ENCODE data around the gene LRRC8B.
"Not testable (repeated sequence)": the region's sequence is repeated elsewhere in the genome, so short reads cannot be mapped to it uniquely, and the experiment has no call there.

The LRRC8B gene

DNA sequence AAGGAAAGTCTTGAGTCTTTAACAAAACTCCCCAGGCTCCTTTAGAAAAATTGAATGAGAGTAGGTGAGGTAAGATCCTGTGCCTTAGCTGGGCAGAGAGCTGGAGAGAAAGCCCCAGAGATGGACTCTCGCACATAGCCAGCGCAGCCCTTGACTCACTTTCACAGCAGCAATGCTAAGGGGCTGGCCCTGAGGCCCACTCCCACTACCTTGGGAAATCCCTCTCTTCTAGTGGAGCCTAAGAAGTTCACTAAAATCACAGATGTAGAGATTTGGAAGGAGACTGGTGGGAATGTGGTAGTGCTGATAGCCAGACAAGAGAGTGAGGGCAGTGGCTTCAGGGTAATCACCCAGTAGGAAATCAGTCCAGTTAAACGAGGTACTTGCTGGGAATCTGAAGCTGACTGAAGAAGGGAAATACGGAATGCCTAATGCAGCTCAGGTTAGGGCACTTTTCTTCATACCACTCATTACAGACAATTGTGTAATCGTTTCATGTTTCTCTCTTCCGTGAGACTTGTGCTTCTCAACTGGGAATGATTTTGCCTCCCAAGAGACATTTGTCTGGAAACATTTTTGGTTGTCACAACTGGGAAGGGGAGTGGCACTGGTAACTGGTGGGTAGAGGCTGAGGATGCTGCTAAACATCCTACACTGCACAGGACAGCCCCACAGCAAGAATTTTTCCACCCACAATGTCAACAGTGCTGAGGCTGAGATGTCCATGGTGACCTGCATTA is 65.9 kb downstream of the LRRC8B start:
- Histone ChIP-seq H3K9ac (ENCODE audit: low read length) (no peak overlapping the region), H3F3A (ENCODE audit: insufficient read depth) (no peaks in the 10 kb centered on the region), H2AFZ (ENCODE audit: low read depth, low read length, severe bottlenecking) (no peak overlapping the region), H3K9me2 (replicated peaks; ENCODE audit: insufficient read depth, low read length) (no peaks in the 10 kb centered on the region), H3K9me3 (ENCODE audit: insufficient read depth, low read length) (no peaks in the 10 kb centered on the region), H3K27ac (ENCODE audit: low read depth, low read length) (no peak overlapping the region), H3K36me3 (ENCODE audit: low read length) (no peaks in the 10 kb centered on the region; the same call in 1 of the 2 replicates), H3K79me2 (ENCODE audit: insufficient read depth, low read length) (no peaks in the 10 kb centered on the region), H3K27me3 (ENCODE audit: low read length) (no peaks in the 10 kb centered on the region), H4K20me1 (ENCODE audit: low read depth, low read length) (no peaks in the 10 kb centered on the region), H3K4me2 (ENCODE audit: low read depth, low read length, poor library complexity, severe bottlenecking) (no peak overlapping the region), H3K4me3 (ENCODE audit: insufficient read depth, low read length, poor library complexity, severe bottlenecking) (no peak overlapping the region)
- TF ChIP-seq EZH2phosphoT487 (conservative IDR thresholded peaks at IDR 0.05; ENCODE audit: low read length): no peak
- TF ChIP-seq, protein P1, sequence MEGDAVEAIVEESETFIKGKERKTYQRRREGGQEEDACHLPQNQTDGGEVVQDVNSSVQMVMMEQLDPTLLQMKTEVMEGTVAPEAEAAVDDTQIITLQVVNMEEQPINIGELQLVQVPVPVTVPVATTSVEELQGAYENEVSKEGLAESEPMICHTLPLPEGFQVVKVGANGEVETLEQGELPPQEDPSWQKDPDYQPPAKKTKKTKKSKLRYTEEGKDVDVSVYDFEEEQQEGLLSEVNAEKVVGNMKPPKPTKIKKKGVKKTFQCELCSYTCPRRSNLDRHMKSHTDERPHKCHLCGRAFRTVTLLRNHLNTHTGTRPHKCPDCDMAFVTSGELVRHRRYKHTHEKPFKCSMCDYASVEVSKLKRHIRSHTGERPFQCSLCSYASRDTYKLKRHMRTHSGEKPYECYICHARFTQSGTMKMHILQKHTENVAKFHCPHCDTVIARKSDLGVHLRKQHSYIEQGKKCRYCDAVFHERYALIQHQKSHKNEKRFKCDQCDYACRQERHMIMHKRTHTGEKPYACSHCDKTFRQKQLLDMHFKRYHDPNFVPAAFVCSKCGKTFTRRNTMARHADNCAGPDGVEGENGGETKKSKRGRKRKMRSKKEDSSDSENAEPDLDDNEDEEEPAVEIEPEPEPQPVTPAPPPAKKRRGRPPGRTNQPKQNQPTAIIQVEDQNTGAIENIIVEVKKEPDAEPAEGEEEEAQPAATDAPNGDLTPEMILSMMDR (IDR thresholded peaks at IDR 0.05; ENCODE audit: insufficient read depth, low read length, poor library complexity, severe bottlenecking): no peak

DNA sequence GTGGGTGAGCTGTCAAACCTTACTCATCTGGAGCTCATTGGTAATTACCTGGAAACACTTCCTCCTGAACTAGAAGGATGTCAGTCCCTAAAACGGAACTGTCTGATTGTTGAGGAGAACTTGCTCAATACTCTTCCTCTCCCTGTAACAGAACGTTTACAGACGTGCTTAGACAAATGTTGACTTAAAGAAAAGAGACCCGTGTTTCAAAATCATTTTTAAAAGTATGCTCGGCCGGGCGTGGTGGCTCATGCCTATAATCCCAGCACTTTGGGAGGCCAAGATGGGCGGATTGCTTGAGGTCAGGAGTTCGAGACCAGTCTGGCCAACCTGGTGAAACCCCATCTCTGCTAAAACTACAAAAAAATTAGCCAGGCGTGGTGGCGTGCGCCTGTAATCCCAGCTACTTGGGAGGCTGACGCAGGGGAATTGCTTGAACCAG is 68.3 kb downstream of the LRRC8B start:
- H3K9me2 ChIP-seq (replicated peaks; ENCODE audit: insufficient read depth, low read length); H2AFZ ChIP-seq (ENCODE audit: low read depth, low read length, severe bottlenecking); H4K20me1 ChIP-seq (ENCODE audit: low read depth, low read length); H3K36me3 ChIP-seq (ENCODE audit: low read length); H3K27me3 ChIP-seq (ENCODE audit: low read length); H3K4me2 ChIP-seq (ENCODE audit: low read depth, low read length, poor library complexity, severe bottlenecking); H3K4me3 ChIP-seq (ENCODE audit: insufficient read depth, low read length, poor library complexity, severe bottlenecking); H3K9ac ChIP-seq (ENCODE audit: low read length); H3F3A ChIP-seq (ENCODE audit: insufficient read depth); H3K79me2 ChIP-seq (ENCODE audit: insufficient read depth, low read length); H3K27ac ChIP-seq (ENCODE audit: low read depth, low read length); H3K9me3 ChIP-seq (ENCODE audit: insufficient read depth, low read length): not testable (repeated sequence)

DNA sequence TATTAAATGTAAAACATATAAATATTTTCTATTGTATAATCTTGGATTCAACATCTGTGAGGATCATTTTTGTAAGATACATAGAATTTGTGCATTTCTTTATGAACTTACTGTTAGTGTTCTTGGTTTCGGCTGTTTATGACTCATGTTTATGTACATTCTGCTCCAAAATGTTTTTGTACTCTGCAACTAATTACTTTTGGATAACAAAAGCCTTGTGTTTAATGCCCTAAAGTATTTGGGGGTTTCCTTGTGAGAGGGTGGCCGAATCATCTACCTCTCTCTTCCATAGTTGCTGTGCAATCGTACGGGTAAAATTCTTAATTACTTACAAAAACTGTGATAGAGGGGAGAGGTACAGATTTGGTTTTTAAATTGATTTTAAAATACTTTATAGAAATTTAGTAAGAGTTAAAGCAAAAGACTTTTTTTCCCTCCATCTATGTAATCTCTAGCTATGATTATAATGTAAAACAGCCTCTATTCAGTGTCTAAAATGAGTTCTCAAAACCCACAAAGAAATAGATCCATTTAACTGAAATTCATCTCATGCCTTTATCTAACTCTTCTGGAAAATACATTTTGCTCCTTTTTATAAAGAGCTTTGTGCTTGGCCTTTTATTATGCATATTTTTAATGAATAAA is 69.6 kb downstream of the LRRC8B start:
- H3K27ac ChIP-seq (ENCODE audit: low read depth, low read length): no peak overlapping the region
- H3K9me2 ChIP-seq (replicated peaks; ENCODE audit: insufficient read depth, low read length): no peaks in the 10 kb centered on the region
- H3K9ac ChIP-seq (ENCODE audit: low read length): no peak overlapping the region
- H2AFZ ChIP-seq (ENCODE audit: low read depth, low read length, severe bottlenecking): no peak overlapping the region
- no peaks in the 10 kb centered on the region for H4K20me1 ChIP-seq (ENCODE audit: low read depth, low read length)
- H3K4me2 ChIP-seq (ENCODE audit: low read depth, low read length, poor library complexity, severe bottlenecking): no peak overlapping the region
- H3K27me3 ChIP-seq (ENCODE audit: low read length): no peaks in the 10 kb centered on the region
- TF ChIP-seq, protein P1 (IDR thresholded peaks at IDR 0.05; ENCODE audit: insufficient read depth, low read length, poor library complexity, severe bottlenecking): no peak
- TF ChIP-seq EZH2phosphoT487 (conservative IDR thresholded peaks at IDR 0.05; ENCODE audit: low read length): no peak
- H3F3A ChIP-seq (ENCODE audit: insufficient read depth): no peaks in the 10 kb centered on the region
- H3K9me3 ChIP-seq (ENCODE audit: insufficient read depth, low read length): no peaks in the 10 kb centered on the region
- no peaks in the 10 kb centered on the region for H3K79me2 ChIP-seq (ENCODE audit: insufficient read depth, low read length)
- H3K4me3 ChIP-seq (ENCODE audit: insufficient read depth, low read length, poor library complexity, severe bottlenecking): no peak overlapping the region
- no peaks in the 10 kb centered on the region; the same call in 1 of the 2 replicates for H3K36me3 ChIP-seq (ENCODE audit: low read length)

DNA sequence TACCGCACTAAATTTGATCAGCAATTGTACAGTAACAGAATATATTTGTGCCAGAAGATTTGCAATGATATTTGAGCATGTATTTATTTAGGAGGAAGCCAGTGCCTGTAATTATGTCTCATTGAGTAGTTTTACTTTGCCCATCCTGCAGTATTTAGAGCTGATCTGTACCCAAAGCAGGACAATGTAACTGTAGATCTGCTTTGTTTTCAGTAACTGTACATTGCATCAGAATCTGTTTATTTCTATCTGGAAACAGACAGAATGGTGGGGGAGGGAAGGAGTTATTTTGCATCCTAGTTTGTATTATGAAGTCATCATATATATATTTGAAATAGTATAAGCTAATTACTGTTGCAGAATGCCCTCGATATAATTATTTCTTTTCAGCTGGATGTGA is 72.1 kb downstream of the LRRC8B start:
- no peaks in the 10 kb centered on the region; the same call in 1 of the 2 replicates for H3K36me3 ChIP-seq (ENCODE audit: low read length)
- no peak overlapping the region for H3K4me3 ChIP-seq (ENCODE audit: insufficient read depth, low read length, poor library complexity, severe bottlenecking)
- no peaks in the 10 kb centered on the region for H3K79me2 ChIP-seq (ENCODE audit: insufficient read depth, low read length)
- no peaks in the 10 kb centered on the region for H3K9me2 ChIP-seq (replicated peaks; ENCODE audit: insufficient read depth, low read length)
- H3K27me3 ChIP-seq (ENCODE audit: low read length): no peaks in the 10 kb centered on the region
- no peak for TF ChIP-seq EZH2phosphoT487 (conservative IDR thresholded peaks at IDR 0.05; ENCODE audit: low read length)
- TF ChIP-seq, protein P1 (IDR thresholded peaks at IDR 0.05; ENCODE audit: insufficient read depth, low read length, poor library complexity, severe bottlenecking): no peak
- no peak overlapping the region for H2AFZ ChIP-seq (ENCODE audit: low read depth, low read length, severe bottlenecking)
- no peak overlapping the region for H3K4me2 ChIP-seq (ENCODE audit: low read depth, low read length, poor library complexity, severe bottlenecking)
- H3F3A ChIP-seq (ENCODE audit: insufficient read depth): no peaks in the 10 kb centered on the region
- H3K27ac ChIP-seq (ENCODE audit: low read depth, low read length): no peak overlapping the region
- no peak overlapping the region for H3K9ac ChIP-seq (ENCODE audit: low read length)
- H3K9me3 ChIP-seq (ENCODE audit: insufficient read depth, low read length): no peaks in the 10 kb centered on the region
- H4K20me1 ChIP-seq (ENCODE audit: low read depth, low read length): no peaks in the 10 kb centered on the region

All from SU-DHL-6 (cell line).